IPS-15b (cell line): ENCODE measurements around the gene MTPN.

Experiments
- H3K27me3 ChIP-seq: one replicate; pipeline ENCODE4 v1.6.1; 2013; ENCODE audit warnings: low read length; ENCODE audit not compliant: control insufficient read depth, insufficient read depth
- H3K36me3 ChIP-seq: one replicate; pipeline ENCODE4 v1.6.1; 2013; ENCODE audit warnings: low read length; ENCODE audit not compliant: control insufficient read depth, insufficient read depth
- H3K4me1 ChIP-seq: one replicate; pipeline ENCODE4 v1.6.1; 2013; ENCODE audit warnings: mild to moderate bottlenecking, low read length; ENCODE audit not compliant: control insufficient read depth, insufficient read depth
- H3K4me3 ChIP-seq: one replicate; pipeline ENCODE4 v1.5.1; 2013; ENCODE audit warnings: low read depth, low read length
- H3K9ac ChIP-seq: one replicate; pipeline ENCODE4 v1.6.1; 2013; ENCODE audit warnings: low read depth, mild to moderate bottlenecking, low read length
- H3K9me3 ChIP-seq: one replicate; pipeline ENCODE4 v1.6.1; 2013; ENCODE audit warnings: mild to moderate bottlenecking, low read length; ENCODE audit not compliant: control insufficient read depth, insufficient read depth

Gene MTPN

DNA sequence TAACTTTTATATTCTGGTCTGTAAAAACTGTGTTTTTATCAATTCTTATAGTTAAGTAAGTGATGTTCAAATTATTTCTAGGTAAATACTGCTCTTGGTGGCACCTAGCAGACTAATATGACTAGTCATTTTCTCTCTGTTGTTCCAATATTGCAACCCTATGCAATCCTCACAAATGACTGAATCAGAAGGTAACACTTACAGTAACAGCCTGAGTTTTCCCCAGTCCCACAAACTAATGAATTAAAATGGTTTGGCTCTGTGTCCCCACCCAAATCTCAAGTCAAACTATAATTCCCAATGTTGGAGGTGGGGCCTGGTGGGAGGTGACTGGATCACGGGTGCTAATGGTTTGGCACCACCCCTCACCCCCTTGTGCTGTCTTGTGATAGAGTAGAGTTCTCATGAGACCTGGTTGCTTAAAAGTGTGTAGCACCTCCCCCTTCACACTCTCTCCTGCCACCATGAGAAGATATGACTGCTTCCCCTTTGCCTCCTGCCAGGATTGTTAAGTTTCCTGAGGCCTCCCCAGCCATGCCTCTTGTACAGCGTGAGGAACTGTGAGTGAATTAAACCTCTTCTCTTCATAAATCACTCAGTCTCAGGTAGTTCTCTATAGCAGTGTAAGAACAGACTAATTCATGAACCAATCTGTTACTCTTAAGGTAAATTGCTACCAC, 43.5 kb downstream of the MTPN start:
- Histone ChIP-seq H3K9ac (no peak overlapping the region), H3K4me3 (no peak overlapping the region), H3K9me3 (no peaks in the 10 kb centered on the region), H3K27me3 (no peaks in the 10 kb centered on the region), H3K36me3 (no peaks in the 10 kb centered on the region), H3K4me1 (peaks cover 9% of the 10 kb centered on the region)

DNA sequence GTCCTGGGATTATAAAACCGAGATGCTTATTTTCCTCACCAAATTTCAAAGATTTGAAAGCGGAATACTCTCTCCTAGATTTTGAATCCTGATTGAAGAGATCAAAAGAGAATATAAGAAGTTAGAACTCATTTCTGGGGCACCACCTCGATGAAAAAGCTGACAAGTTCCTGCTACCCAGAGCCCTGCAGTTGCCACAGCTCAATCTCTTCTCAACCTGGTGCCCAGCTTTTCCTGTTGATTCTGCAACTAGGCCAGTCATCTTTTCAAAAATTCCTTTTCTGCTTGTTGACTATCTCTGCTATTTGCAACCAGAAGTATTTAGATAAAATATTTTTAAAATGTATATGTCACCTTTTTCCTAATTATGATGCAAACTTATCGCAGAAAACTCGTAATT, 45.0 kb downstream of the MTPN start:
- no peaks in the 10 kb centered on the region for H3K27me3 ChIP-seq
- peaks cover 9% of the 10 kb centered on the region for H3K4me1 ChIP-seq
- H3K36me3 ChIP-seq, result no peaks in the 10 kb centered on the region
- H3K4me3 ChIP-seq, result no peak overlapping the region
- H3K9ac ChIP-seq, result no peak overlapping the region
- no peaks in the 10 kb centered on the region for H3K9me3 ChIP-seq

DNA sequence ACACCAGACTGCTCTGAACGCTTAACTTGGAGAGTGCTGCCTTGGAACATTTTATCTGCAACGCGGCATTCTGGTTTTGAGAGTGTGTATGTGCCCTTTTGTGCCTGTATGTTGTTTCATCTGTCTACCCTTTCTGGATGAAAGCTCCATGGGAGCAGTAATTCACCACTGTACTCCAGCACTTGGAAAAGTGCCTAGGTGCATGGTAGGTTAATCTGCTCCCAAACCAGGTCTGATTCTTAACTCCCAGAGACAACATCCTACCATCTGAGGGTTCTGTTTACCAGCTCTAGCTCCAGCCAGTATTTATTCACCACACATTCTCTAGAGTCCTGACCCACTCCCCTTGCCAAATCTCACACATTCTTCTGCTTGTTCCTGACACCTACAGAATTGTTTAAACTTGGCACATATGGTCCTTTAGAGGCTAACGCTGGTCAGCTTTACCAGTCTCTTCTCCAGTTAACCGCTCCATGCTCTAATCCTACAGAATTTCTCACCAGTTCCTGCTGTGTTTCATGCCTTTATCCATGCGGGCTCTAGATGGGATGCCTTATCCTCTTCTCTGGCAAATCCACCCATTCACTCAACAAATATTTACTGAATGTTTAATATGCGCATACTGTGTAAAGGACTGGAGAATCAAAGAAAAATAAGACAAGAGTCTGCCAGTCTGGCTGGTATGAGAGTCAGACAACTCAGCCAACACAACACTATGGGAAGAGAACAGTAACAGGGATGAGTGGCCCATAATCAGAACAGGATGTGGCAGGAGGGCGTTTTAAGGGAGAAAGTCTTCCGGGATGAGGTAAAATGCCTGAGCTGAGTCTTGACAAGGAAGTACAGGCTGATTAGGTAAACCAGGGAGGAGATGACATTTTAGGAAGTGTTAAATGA, 46.3 kb downstream of the MTPN start:
- no peaks in the 10 kb centered on the region for H3K9me3 ChIP-seq
- H3K27me3 ChIP-seq, result no peaks in the 10 kb centered on the region
- H3K4me1 ChIP-seq, result peaks cover 9% of the 10 kb centered on the region
- H3K4me3 ChIP-seq, result no peak overlapping the region
- H3K36me3 ChIP-seq, result no peaks in the 10 kb centered on the region
- no peak overlapping the region for H3K9ac ChIP-seq

DNA sequence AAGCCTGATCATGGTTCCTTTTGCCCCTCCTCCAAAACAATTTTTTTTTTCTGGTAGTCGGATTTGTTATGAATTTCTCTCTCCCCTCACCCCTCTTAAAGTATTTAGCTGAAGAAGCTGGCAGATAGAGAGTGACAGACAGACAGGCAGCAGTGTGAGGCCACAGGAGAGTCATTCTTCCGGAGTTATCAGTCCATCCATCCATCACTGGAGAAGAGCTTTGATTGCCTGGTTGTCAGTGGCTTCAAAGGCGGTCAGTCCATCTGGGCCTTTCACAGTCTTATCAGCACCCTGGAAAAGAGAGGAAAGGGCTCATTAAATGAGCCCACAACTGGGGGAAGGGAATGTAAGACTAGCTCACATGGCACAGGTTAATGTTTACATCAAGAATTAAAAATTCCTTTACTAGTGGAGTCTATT, 47.4 kb downstream of the MTPN start:
- Histone ChIP-seq H3K9ac (no peak overlapping the region), H3K27me3 (no peaks in the 10 kb centered on the region), H3K4me1 (peaks cover 9% of the 10 kb centered on the region), H3K4me3 (no peak overlapping the region), H3K36me3 (no peaks in the 10 kb centered on the region), H3K9me3 (no peaks in the 10 kb centered on the region)

DNA sequence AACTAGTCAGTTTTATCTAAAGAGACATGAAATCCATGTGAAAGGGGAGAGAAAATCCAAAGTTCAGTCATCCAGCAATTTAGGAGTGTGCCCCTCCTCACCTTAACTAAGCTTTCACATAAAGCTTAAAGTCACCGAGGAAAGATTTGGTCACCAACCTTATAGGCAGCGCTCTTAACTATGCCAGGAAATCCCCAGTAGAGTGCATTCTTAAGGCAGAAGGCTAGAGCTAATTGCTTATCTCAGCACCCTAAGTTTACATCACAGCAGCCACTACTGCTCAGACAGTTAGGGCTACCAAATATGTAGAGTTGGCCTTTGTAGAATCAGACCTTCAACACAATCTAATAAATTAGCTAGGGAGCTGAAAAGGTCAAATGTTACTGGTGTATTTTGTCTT, 47.9 kb downstream of the MTPN start:
- H3K9ac ChIP-seq, result no peak overlapping the region

DNA sequence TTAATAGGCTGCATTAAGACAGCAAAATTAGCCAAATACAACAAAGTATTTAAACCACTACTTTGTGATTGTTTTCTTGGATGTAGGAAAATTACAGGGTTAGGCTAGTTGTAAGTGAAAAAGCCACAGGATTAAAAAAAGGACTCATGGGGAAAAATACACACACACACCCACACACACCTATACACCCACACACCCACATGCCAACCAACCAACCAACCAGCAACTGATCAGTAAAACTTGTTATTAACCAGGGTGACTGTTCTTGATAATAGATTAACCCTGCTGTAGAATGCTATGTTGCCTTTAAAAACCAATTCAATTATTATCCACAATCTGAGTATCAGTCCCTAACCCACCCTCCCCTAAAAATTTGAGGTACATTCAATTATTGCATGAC, 49.0 kb downstream of the MTPN start:
- H3K4me3 ChIP-seq, result no peak overlapping the region
- no peaks in the 10 kb centered on the region for H3K27me3 ChIP-seq
- no peaks in the 10 kb centered on the region for H3K9me3 ChIP-seq
- peaks cover 9% of the 10 kb centered on the region for H3K4me1 ChIP-seq
- H3K36me3 ChIP-seq, result no peaks in the 10 kb centered on the region
- H3K9ac ChIP-seq, result no peak overlapping the region

More for the DNA sequence above, 47.9 kb downstream of the MTPN start:
- no peak overlapping the region for H3K4me3 ChIP-seq
- H3K9me3 ChIP-seq, result no peaks in the 10 kb centered on the region
- no peaks in the 10 kb centered on the region for H3K27me3 ChIP-seq
- no peaks in the 10 kb centered on the region for H3K36me3 ChIP-seq
- H3K4me1 ChIP-seq, result peaks cover 9% of the 10 kb centered on the region

DNA sequence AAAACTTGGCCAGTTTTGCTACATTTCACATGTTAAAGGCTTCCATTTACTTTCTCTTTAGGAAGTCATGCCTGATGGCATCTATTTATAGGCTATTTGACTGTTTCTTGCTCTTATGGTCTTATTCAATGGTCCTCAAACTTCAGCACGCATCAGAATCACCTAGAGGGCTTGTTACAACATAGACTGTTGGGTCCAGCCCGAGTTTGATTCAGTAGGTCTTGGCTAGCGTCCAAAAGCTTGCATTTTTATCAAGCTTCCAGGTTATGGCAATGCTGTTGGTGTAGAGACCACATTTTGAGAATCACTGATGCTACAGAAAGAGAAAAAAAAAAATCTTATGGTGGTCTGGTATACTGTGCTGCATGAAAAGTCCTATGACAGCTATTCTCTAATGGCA, 51.9 kb downstream of the MTPN start:
- Histone ChIP-seq H3K9me3 (no peaks in the 10 kb centered on the region), H3K4me3 (no peak overlapping the region), H3K9ac (no peak overlapping the region), H3K27me3 (no peaks in the 10 kb centered on the region), H3K36me3 (no peaks in the 10 kb centered on the region), H3K4me1 (no peaks in the 10 kb centered on the region)

DNA sequence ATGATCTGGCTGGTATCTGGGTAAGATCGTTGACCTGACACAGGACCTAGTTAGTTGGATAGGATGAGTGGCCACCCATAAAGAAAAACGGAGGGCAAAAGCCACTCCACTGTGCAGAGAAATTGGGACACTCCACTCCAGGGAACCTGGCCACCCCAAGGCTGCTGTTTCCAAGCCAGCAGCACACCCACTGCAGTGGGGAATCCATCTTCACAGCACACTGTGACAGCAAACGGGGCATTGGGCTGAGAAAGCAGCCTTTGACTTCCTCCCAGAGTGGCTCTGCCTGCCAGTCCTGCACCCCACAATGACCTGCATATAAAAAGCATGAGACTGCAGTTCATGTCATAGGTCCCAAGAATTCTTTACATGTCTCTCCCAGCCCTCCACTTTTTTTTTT, 52.9 kb downstream of the MTPN start:
- H3K36me3 ChIP-seq, result no peaks in the 10 kb centered on the region
- H3K9me3 ChIP-seq, result no peaks in the 10 kb centered on the region
- no peak overlapping the region for H3K9ac ChIP-seq
- no peaks in the 10 kb centered on the region for H3K4me1 ChIP-seq
- no peak overlapping the region for H3K4me3 ChIP-seq
- no peaks in the 10 kb centered on the region for H3K27me3 ChIP-seq

DNA sequence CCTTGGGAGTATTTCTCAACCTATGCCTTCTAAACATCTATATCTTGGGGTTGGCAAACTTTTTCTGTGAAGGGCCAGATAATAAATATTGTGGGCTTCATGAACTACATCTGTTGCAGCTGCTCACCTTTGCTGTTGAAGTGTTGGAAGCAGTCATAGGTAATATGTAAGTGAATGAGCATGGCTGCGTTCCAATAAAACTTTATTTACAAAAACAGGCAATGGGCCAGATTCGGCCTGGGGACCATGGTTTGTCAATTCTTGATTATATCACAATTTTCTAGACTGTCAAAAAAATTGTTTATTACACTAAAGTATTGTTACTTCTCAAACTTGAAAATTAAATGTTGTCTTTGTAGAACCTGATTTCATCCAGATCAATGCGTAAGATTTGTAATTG, 54.9 kb downstream of the MTPN start:
- no peak overlapping the region for H3K9ac ChIP-seq
- H3K4me3 ChIP-seq, result no peak overlapping the region
- H3K4me1 ChIP-seq, result no peaks in the 10 kb centered on the region
- H3K27me3 ChIP-seq, result no peaks in the 10 kb centered on the region
- H3K9me3 ChIP-seq, result no peaks in the 10 kb centered on the region
- no peaks in the 10 kb centered on the region for H3K36me3 ChIP-seq

DNA sequence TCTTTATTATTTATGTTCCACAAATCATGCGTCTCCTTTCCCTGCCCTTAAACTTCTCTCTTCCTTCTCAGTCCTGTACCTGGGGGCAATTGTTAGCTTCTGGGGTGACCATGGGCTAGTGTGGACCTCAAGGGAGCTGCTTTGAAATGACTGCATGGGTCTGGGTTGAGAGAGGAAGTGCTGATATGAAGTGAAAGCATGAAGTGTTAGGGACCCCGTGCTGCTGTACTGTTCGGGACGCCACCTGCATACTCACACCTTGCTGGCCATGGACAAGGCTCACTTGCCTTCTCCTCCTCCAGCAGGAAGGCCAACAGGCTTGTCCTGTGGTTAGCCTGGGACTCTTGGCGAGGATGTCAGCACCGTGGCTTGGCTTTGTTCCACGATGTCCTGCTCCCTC, 56.7 kb downstream of the MTPN start:
- Histone ChIP-seq H3K9ac (no peak overlapping the region), H3K4me1 (no peaks in the 10 kb centered on the region), H3K36me3 (no peaks in the 10 kb centered on the region), H3K9me3 (no peaks in the 10 kb centered on the region), H3K27me3 (no peaks in the 10 kb centered on the region), H3K4me3 (no peak overlapping the region)

DNA sequence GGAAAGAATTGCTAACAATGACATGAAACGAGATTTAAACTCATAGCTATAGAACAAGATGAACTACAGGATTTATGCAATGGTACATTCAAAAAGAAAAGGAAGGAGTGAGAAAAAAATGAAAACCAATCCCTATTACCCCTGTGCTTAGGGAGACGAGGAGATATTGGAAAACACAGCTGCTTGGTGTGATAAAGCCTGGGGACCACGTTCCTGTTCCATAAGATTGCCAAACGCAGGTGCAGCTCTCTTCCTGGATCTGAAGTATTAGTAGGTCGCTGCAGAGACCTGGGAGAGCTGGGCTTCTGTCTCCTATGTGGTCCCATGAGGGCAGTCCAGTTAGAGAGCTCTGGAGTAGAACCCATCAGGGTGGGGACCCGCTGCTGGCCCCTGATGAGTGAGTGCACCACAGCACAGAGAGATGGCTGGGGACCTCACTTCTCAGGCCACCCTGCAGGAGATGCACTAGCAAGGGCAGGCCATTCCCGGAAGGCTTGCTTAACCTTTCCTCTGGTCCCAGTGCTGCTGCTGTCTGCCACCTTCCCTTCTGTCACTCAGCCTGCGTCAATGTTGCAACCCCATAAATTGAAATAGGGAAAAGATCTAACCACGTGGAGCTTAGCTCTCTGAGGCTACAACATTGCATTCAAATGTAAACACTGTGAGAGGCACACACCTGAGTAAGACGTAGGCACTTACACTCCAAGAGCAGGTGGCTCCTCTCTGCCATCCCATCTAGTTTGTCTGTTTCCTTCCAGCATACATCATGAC, 57.9 kb downstream of the MTPN start:
- no peaks in the 10 kb centered on the region for H3K27me3 ChIP-seq

More for the DNA sequence above, 57.9 kb downstream of the MTPN start:
- no peak overlapping the region for H3K9ac ChIP-seq
- no peaks in the 10 kb centered on the region for H3K9me3 ChIP-seq
- no peaks in the 10 kb centered on the region for H3K4me1 ChIP-seq
- no peak overlapping the region for H3K4me3 ChIP-seq
- no peaks in the 10 kb centered on the region for H3K36me3 ChIP-seq
